ENCODE results near the gene MYOZ3.

The MYOZ3 gene

GRCh38 chr5:150660108-150660831, 781 bp upstream of the MYOZ3 start:
- DNase-seq, result no peak

DNA sequence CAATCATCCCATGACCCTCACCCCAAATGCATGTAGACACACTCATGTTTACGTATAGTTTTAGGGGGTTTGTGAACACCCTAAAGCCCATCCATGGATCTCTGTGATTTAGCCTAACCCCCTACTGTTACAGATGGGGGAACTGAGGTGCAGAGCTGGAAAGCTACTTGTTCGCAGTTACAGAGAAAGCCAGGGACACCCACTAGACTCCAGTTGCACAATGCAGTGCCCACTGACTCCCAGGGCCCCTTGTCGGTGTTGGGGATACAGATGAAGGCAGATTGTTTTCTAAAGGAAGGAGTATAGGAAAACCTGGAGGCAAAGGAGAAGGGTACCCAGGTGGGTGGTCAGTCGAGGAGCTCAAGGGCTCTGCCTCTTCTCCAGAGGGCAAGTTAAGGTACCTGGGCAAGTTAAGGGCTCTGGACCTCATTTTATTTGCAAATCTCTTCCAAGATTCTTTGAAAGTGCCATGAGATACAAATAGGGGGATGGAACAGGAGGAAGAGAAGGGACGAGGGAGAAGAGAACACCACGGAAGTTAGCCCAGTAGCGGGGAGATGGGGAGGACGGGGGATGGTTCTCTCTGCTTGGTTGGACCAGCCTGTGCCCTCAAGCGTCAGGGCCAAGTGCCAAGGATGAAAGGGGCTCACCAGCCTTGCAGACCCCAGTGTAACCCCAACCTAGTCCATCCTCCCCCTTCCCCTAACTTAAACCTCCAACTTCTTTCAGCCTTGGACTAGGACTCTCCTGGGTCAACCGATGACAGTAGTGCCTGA, 958 bp downstream of the MYOZ3 start:
- DNase-seq, result no peak

DNA sequence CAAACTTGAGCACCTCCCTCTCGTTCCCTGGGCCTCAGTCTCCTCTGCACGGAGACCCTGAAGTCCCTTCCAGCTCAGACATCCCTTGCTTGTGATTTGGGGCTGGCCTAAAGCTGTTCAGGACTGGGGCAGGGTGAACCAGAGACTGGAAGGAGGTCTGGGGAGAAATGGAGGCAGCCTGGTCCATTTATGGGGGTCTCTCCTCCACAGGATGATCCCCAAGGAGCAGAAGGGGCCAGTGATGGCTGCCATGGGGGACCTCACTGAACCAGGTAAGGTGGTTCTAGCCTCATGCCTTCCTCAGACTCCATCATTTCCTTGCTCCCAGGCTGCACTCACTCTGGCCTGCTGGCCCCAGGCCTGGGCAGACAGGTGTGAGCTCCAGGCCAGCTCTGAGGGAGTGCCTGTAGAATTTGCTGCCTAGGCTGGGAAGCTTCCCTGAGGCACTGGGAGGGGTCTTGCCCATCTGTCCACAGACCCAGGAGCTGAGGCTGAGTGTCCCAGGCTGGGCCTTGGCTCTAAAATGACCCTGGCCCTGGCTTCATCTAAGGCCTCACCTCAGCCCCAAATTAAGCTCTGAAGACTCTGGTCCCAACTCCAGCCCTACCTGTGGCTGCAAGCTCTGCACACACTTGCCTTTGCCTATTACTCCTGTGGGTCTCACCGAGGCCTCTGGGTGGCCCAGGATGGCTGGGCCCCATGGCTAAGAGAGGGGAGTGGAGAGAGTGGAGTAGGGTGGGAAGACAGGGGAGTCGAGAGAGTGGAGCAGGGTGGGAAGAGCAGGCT, 1.9 kb downstream of the MYOZ3 start:
- no peak for DNase-seq

DNA sequence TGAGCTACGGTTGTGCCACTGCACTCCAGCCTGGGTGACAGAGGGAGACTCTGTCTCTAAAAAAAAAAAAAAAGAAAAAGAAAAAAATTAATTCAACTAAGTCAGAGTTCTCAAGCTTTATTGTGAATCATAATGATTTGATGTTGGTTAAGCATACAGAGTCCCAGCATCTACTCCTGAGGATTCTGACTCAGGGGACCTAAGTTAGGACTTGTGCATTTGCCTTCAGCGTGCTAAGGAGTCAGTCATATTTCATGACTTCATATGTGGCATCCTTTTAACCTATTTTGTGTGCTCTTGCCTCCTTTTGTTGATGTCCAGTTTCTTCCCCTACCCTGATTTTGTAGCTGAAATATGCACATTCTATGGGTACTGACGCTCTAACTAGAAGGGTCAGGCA, 2.9 kb downstream of the MYOZ3 start:
- DNase-seq, result no peak

DNA sequence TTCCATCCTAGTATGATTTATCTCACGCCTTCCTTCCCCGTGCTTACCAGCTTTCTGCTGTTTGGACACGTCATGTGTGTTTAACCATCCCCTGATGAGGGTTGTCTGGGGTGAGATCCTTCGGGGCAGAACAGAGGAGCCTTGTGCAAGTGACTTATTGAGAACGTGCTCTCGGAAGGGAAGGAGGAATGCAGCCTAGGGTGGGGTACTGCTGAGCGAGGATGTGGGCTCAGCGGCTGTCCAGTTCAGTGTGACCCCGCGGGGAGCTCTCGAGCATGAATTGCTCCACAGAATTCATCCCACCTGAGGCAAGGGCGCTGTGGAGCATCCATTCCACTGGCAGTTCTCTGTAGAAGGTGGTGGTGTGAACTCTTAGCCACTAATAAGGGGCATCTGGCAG, 4.0 kb downstream of the MYOZ3 start:
- no peak for DNase-seq

- DNase-seq, result no peak
Observed at GRCh38 chr5:150670275-150670947, 9.4 kb downstream of the MYOZ3 start.

DNA sequence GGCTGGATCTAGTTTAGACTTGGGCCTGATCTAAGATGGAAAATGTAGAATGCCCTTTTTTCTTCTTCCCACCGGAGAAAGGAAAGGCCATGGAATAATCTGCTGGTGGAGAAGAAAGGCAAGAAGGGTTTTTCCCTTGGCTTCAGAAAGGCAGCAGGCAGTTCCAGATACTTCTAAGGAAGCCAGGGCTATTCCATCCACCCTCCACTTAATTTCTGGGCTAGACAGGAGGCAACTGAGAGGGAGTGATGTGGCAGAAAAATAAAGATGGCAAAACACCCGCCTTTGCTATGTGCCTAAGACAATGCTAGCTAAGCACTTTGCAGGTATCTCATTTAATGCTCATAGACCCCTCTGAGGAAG, 9.9 kb downstream of the MYOZ3 start:
- no peak for DNase-seq

GRCh38 chr5:150671509-150672236, 10.6 kb downstream of the MYOZ3 start:
- DNase-seq, result peak in 1 of 2 donors; percentile 7

GRCh38 chr5:150672237-150672883, 11.3 kb downstream of the MYOZ3 start:
- peak in 1 of 2 donors; percentile 17 for DNase-seq

GRCh38 chr5:150672884-150673275, 11.8 kb downstream of the MYOZ3 start:
- DNase-seq, result no peak

GRCh38 chr5:150674341-150674821, 13.3 kb downstream of the MYOZ3 start:
- DNase-seq, result no peak

GRCh38 chr5:150675069-150675468, 14.0 kb downstream of the MYOZ3 start:
- no peak for DNase-seq

GRCh38 chr5:150676578-150676977, 15.5 kb downstream of the MYOZ3 start:
- DNase-seq, result no peak

DNA sequence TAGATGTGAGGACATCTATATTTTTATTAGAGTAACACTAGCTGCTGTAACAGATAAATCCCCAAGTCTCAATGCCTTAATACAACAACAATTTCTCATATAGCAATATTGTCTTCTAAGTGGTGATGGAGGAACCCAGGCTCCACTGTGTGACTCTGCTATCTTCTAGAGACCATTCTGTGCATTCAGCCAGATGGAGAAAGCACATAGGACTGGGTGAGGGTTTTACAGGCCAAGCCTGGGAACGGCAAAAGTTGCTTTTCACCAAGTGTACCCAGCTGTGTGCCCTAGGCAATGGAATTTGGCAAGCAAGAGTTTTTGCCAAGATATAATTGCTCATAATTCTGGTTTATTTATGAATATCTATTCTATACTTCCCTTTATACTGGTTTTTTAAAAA, 28.1 kb downstream of the MYOZ3 start:
- DNase-seq, result no peak

GRCh38 chr5:150690760-150691159, 29.7 kb downstream of the MYOZ3 start:
- no peak for DNase-seq

DNA sequence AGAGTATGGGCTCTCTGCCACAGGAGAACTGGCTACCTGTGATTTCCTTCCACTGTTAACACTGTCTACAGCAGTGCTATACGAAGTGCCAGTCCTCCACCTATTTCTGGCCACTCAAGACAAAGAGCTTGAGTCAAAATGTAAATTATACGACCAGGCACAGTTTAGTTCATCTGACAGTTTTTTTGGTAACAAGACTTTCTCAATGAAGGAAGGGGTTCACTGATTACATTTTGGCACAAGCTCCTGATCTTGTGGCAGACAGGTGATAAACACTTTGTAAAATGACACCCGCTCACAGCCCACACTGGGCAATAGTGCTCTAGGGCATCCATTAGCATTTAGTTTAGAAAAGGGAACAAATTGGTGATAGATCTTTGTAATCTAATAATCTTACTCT, 31.2 kb downstream of the MYOZ3 start:
- no peak for DNase-seq

- no peak for DNase-seq
Observed at GRCh38 chr5:150694612-150695011, 33.6 kb downstream of the MYOZ3 start.

GRCh38 chr5:150700246-150700593, 39.2 kb downstream of the MYOZ3 start:
- no peak for DNase-seq

DNA sequence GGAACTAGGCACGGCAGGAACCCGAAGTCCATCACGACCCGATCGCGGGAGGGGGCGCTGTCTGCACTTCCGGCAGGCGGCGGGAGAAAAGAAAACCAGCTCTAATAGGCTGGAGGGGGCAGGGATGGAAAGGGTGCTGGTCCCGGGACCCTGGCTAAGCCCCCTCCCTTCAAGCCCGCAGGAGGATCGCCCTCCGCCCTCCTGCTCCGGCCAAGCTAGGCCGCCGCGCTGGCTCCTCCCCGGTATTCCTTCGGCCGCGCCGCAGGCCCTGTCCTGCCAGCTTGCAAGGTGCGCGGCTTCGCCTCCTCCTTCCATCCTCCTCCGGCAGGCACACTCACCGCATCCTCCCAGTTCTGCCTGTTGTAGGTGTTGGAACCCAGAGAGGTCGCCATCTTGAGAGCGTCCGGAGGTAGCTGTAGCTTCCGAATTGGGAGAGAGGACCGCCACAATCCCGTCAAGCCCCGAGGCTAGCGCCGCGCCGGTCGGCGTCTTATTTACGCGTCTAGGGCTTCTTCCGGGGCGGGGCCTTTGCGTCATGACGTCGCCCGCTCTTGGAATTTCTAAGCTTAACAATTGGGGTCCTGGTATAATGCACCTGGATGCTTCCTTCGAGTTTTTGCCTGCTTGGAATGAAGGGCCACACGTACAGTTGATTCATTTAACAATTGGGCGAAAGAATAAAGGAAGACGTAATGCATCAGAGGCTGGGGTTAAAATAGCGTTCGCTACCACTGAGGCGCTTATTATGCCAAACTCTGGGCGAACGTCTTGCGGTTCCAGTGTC, 39.7 kb downstream of the MYOZ3 start, which contains the start of gene RBM22:
Gene RBM22 (minus strand): TSS at position 469 of the 784 bp plus-strand sequence. CDS start 77 bp downstream, at position 392.
- peak; percentile 91 to 92 for DNase-seq

- DNase-seq, result no peak
Observed at GRCh38 chr5:150703762-150704161, 42.7 kb downstream of the MYOZ3 start.
